ENCODE data around the gene IFITM1. TPM values are rescaled to one million over a fixed set of nuclear protein-coding genes. Genes with fewer than 3 reads are reported as not detected.

Gene IFITM1
- polyA plus RNA-seq, 3 donors, result 26.0 to 49.5 (median 36.3) TPM

DNA sequence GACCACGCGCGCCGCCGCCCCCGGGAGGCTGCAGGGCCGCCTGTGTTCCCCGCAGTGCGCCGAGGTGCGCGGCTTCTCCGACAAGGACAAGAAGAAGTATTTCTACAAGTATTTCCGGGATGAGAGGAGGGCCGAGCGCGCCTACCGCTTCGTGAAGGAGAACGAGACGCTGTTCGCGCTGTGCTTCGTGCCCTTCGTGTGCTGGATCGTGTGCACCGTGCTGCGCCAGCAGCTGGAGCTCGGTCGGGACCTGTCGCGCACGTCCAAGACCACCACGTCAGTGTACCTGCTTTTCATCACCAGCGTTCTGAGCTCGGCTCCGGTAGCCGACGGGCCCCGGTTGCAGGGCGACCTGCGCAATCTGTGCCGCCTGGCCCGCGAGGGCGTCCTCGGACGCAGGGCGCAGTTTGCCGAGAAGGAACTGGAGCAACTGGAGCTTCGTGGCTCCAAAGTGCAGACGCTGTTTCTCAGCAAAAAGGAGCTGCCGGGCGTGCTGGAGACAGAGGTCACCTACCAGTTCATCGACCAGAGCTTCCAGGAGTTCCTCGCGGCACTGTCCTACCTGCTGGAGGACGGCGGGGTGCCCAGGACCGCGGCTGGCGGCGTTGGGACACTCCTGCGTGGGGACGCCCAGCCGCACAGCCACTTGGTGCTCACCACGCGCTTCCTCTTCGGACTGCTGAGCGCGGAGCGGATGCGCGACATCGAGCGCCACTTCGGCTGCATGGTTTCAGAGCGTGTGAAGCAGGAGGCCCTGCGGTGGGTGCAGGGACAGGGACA, 32.9 kb upstream of the IFITM1 start:
- Mint-ChIP-seq H3K9me3 (peaks cover 0 to 29% (median 18%) of the 10 kb centered on the region in 7 donors), H3K4me1 (peaks cover 29% of the 10 kb centered on the region), H3K27me3 (ENCODE audit: low read depth in 3 of 3) (peaks cover 52 to 82% (median 56%) of the 10 kb centered on the region in 3 donors), H3K27ac (peak overlapping the region in 1 of 7 donors; percentile 5), H3K36me3 (peaks cover 14 to 16% of the 10 kb centered on the region in 2 donors), H3K4me3 (peak overlapping the region; percentile 71 to 91)
- WGBS (ENCODE audit: insufficient coverage), result 7% methylated on average over 78 of the region's 79 CpGs
- peak; percentile 34 to 41 (median 40) for DNase-seq
- Histone ChIP-seq H3K27me3 (ENCODE audit: control insufficient read depth in 2 of 2, insufficient read depth in 2 of 2, low read length in 2 of 2) (peaks cover 40 to 55% of the 10 kb centered on the region in 2 donors), H3K9ac (ENCODE audit: insufficient read depth, low read length, poor library complexity, severe bottlenecking) (no peak overlapping the region), H4K20me1 (ENCODE audit: insufficient read depth, low read length) (peaks cover 5% of the 10 kb centered on the region), H3K27ac (ENCODE audit: low read depth in 1 of 2, low read length in 2 of 2) (no peak overlapping the region), H3K4me3 (replicated peaks in 1 of 3; ENCODE audit: low read depth in 2 of 3, low read length in 3 of 3) (peak overlapping the region in 1 of 3 experiments; percentile 61), H3K4me2 (replicated peaks; ENCODE audit: extremely low read depth, low read length, poor library complexity, severe bottlenecking) (peak overlapping the region; percentile 68), H3K36me3 (replicated peaks in 1 of 2; ENCODE audit: control insufficient read depth in 1 of 2, insufficient read depth in 2 of 2, low read length in 2 of 2) (no peaks in the 10 kb centered on the region), H3K79me2 (ENCODE audit: insufficient read depth, low read length) (no peaks in the 10 kb centered on the region), H3K9me3 (replicated peaks in 1 of 2; ENCODE audit: control insufficient read depth in 1 of 2, insufficient read depth in 1 of 2, low read length in 2 of 2) (peaks cover 0 to 15% of the 10 kb centered on the region in 2 donors), H3K4me1 (ENCODE audit: control insufficient read depth in 1 of 2, insufficient read depth in 2 of 2, low read length in 2 of 2) (peaks cover 30 to 40% of the 10 kb centered on the region in 2 donors), H2AFZ (ENCODE audit: insufficient read depth, low read depth, low read length, poor library complexity, severe bottlenecking) (peak overlapping the region; percentile 67)
- TF ChIP-seq CTCF (IDR thresholded peaks at IDR 0.05), result no peak
- intact Hi-C loops (cut with micrococcal nuclease), result no loop called here

GRCh38 chr11:281486-282161, 32.2 kb upstream of the IFITM1 start:
- H3K9me3 Mint-ChIP-seq, result peaks cover 0 to 28% (median 18%) of the 10 kb centered on the region in 7 donors
- TF ChIP-seq CTCF (IDR thresholded peaks at IDR 0.05), result no peak
- no peak overlapping the region for H3K9ac ChIP-seq (ENCODE audit: insufficient read depth, low read length, poor library complexity, severe bottlenecking)
- H3K27ac Mint-ChIP-seq, result peak overlapping the region in 2 of 7 donors; percentile 48 to 73
- H3K36me3 Mint-ChIP-seq, result peaks cover 12 to 16% of the 10 kb centered on the region in 2 donors
- no peak overlapping the region for H3K27ac ChIP-seq (ENCODE audit: low read depth in 1 of 2, low read length in 2 of 2)
- peaks cover 30 to 40% of the 10 kb centered on the region in 2 donors for H3K4me1 ChIP-seq (ENCODE audit: control insufficient read depth in 1 of 2, insufficient read depth in 2 of 2, low read length in 2 of 2)
- H3K4me2 ChIP-seq (replicated peaks; ENCODE audit: extremely low read depth, low read length, poor library complexity, severe bottlenecking), result peak overlapping the region; percentile 68
- WGBS (ENCODE audit: insufficient coverage), result 34% methylated on average over 22 of the region's 26 CpGs
- peak overlapping the region in 1 of 3 experiments; percentile 61 for H3K4me3 ChIP-seq (replicated peaks in 1 of 3; ENCODE audit: low read depth in 2 of 3, low read length in 3 of 3)
- H3K79me2 ChIP-seq (ENCODE audit: insufficient read depth, low read length), result no peaks in the 10 kb centered on the region
- H3K27me3 Mint-ChIP-seq (ENCODE audit: low read depth in 3 of 3), result peaks cover 58 to 88% (median 58%) of the 10 kb centered on the region in 3 donors
- H3K4me3 Mint-ChIP-seq, result peak overlapping the region; percentile 71 to 91
- H3K9me3 ChIP-seq (replicated peaks in 1 of 2; ENCODE audit: control insufficient read depth in 1 of 2, insufficient read depth in 1 of 2, low read length in 2 of 2), result peaks cover 0 to 15% of the 10 kb centered on the region in 2 donors
- intact Hi-C loops (cut with micrococcal nuclease), result no loop called here
- no peaks in the 10 kb centered on the region for H3K36me3 ChIP-seq (replicated peaks in 1 of 2; ENCODE audit: control insufficient read depth in 1 of 2, insufficient read depth in 2 of 2, low read length in 2 of 2)
- peaks cover 29% of the 10 kb centered on the region for H3K4me1 Mint-ChIP-seq
- DNase-seq, result no peak
- peaks cover 5% of the 10 kb centered on the region for H4K20me1 ChIP-seq (ENCODE audit: insufficient read depth, low read length)
- H3K27me3 ChIP-seq (ENCODE audit: control insufficient read depth in 2 of 2, insufficient read depth in 2 of 2, low read length in 2 of 2), result peaks cover 40 to 61% of the 10 kb centered on the region in 2 donors
- peak overlapping the region; percentile 67 for H2AFZ ChIP-seq (ENCODE audit: insufficient read depth, low read depth, low read length, poor library complexity, severe bottlenecking)
